GM19395 (cell line): Measurements from ENCODE around the gene SRRM2.

ENCODE experiments used
- ATAC-seq: cut with Tn5 transposase; IDR thresholded peaks from one replicate; pipeline ENCODE4 v1.9.1; 2021; ENCODE audit warnings: mild to moderate bottlenecking, moderate library complexity; ENCODE audit not compliant: unreplicated experiment

The SRRM2 gene

DNA sequence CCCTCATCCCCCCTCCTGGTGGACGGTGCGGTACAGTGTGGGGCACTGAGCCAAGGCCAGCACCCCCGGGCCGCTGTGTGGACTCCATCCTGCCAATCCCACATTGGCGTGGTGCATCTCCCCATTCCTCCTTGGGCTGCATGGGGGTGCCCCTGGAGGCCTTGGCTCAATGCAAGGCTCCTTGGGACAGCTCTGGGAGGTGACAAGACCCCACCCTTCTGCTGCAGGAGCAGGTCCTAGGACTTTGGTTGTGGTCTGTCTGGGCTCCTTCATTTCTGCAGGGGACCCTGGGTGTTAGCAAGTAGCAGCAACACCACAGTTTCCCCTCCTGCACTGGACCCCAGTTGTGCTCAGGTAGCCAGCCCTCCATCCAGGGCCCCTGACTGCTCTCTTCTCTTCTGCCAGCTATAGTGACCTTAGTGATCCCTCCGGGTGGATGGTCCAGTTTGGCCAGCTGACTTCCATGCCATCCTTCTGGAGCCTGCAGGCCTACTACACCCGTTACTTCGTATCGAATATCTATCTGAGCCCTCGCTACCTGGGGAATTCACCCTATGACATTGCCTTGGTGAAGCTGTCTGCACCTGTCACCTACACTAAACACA is 65.9 kb downstream of the SRRM2 start:
- no peak for ATAC-seq

DNA sequence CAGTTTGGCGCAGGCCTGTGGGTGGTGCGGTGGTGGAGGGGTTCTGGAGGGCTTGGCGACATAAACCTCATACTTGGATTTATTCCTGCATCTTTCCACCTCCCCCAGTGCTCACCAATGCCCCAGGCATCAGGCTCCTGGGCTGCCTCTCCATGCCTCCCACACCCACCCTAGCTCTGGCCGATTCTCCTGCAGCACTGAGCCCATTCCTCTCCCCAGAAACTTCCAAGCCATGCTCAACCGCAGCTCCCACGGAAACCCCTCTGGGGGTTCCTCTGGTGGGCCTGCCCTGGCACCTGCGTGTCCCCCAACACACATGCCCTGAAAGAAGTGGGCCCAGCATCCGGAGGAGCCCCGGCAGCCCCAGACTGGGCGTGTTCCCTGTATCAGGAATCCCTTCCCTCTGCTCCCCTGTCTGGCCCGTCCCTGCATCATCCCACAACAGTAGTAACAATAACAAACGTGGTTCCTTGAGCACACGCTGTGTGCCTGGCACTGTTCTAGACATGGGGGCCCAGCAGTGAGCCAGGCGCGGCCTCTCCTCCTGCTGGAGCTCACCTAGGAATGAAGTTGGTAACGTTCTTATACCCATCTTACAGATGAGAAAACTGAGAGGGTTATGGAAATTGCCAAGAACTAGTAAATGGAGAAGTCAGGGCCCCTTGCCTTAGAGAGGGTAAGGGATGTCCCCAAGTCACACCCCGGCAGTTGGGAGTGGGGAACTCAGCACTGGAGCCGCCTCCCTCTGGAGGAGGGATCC is 66.9 kb downstream of the SRRM2 start:
- no peak for ATAC-seq

DNA sequence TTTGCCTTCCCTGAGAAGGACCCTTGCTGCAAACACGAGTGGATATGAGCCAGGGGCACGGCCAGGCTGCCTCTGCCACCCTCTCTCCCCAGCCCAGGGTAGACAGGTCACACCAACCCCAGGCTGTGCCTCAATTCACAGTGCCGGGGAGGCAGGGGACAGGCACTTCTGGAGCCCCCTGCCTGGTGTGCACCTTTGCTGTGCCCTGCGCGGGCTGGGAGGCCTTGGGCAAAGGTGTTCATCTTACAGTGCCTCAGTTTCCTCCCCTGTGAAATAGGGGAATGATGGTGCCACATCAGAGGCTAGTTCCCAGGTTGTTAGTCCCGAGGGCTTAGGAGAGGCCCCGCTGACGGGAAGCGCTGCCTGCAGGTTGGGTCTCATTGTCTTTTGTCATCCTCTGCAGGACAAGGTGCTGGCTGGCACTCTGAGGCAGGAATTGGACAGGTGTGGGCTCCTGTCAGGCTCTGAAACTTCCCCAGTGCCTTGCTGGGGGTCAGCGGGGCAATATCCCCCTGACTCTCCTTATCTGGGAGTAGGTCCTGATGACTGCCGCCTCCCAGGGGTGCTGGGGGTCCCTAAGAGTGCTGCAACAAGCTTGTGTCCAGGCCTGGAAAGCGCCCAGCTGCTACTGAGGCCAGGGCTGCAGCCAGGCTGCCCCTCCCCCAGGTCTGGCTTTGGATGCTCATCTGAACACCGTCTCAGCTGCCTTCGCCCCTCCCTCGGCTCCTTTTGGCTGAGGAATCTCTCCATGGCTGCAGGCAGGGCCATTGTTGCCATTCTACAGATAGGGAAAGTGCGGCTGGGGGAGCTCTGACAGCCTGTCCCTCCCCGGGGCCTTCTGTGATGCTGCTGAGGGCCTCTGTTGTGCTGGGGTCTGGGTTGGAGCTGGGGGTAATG is 67.7 kb downstream of the SRRM2 start:
- no peak for ATAC-seq
